GM21381 (cell line): ENCODE measurements around the gene SCAF1.
A peak's percentile ranks its signal among the peaks of the same experiment; 100 is the strongest.

ENCODE experiments used
- ATAC-seq: cut with Tn5 transposase; IDR thresholded peaks from one replicate; pipeline ENCODE4 v1.9.1; 2021; ENCODE audit warnings: mild to moderate bottlenecking, moderate library complexity; ENCODE audit not compliant: unreplicated experiment

Gene SCAF1, protein sequence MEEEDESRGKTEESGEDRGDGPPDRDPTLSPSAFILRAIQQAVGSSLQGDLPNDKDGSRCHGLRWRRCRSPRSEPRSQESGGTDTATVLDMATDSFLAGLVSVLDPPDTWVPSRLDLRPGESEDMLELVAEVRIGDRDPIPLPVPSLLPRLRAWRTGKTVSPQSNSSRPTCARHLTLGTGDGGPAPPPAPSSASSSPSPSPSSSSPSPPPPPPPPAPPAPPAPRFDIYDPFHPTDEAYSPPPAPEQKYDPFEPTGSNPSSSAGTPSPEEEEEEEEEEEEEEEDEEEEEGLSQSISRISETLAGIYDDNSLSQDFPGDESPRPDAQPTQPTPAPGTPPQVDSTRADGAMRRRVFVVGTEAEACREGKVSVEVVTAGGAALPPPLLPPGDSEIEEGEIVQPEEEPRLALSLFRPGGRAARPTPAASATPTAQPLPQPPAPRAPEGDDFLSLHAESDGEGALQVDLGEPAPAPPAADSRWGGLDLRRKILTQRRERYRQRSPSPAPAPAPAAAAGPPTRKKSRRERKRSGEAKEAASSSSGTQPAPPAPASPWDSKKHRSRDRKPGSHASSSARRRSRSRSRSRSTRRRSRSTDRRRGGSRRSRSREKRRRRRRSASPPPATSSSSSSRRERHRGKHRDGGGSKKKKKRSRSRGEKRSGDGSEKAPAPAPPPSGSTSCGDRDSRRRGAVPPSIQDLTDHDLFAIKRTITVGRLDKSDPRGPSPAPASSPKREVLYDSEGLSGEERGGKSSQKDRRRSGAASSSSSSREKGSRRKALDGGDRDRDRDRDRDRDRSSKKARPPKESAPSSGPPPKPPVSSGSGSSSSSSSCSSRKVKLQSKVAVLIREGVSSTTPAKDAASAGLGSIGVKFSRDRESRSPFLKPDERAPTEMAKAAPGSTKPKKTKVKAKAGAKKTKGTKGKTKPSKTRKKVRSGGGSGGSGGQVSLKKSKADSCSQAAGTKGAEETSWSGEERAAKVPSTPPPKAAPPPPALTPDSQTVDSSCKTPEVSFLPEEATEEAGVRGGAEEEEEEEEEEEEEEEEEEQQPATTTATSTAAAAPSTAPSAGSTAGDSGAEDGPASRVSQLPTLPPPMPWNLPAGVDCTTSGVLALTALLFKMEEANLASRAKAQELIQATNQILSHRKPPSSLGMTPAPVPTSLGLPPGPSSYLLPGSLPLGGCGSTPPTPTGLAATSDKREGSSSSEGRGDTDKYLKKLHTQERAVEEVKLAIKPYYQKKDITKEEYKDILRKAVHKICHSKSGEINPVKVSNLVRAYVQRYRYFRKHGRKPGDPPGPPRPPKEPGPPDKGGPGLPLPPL

GRCh38 chr19:49641688-49642491 lies at the start of gene SCAF1:
Gene SCAF1 (plus strand): TSS chr19:49642209. CDS start chr19:49645027, 2,818 bp downstream.
- ATAC-seq: peak; percentile 63

GRCh38 chr19:49592486-49593232 lies 49.4 kb upstream of the SCAF1 start:
- no peak for ATAC-seq

- ATAC-seq: peak; percentile 48
Measured at GRCh38 chr19:49593233-49594113, 48.5 kb upstream of the SCAF1 start.

- ATAC-seq: no peak
Measured at GRCh38 chr19:49594157-49594992, 47.6 kb upstream of the SCAF1 start.

DNA sequence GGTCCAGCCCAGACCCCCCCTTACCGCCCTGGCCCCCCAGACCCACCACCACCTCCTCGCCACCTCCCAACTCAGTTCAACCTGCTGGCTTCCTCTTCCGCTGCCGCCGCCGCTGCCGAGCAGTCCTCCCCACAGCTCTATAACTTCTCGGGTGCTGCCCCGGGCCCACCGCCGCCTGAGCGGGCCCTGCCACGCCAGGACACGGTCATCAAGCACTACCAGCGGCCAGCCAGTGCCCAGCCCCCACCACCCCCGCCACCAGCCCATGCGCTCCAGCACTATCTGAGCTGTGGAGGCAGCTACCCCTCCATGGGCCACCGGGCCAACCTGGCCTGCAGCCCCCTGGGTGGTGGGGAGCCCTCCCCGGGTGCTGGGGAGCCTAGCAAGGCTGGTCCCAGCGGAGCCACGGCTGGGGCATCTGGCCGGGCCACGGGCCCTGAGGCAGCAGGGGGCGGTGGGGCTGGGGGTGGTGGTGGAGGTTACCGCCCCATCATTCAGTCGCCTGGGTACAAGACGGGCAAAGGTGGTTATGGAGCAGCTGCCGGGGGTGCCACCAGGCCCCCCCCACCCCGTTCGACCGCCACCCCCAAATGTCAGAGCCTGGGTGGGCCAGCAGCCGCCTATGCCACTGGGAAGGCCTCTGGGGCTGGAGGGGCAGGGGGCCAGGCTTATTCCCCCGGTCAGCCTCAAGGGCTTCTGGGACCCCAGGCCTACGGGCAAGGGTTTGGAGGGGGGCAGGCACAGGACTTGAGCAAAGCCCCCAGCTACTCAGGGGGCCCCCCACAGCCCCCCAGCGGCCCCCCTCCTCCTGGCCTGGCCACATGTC lies 46.8 kb upstream of the SCAF1 start:
- ATAC-seq: no peak

DNA sequence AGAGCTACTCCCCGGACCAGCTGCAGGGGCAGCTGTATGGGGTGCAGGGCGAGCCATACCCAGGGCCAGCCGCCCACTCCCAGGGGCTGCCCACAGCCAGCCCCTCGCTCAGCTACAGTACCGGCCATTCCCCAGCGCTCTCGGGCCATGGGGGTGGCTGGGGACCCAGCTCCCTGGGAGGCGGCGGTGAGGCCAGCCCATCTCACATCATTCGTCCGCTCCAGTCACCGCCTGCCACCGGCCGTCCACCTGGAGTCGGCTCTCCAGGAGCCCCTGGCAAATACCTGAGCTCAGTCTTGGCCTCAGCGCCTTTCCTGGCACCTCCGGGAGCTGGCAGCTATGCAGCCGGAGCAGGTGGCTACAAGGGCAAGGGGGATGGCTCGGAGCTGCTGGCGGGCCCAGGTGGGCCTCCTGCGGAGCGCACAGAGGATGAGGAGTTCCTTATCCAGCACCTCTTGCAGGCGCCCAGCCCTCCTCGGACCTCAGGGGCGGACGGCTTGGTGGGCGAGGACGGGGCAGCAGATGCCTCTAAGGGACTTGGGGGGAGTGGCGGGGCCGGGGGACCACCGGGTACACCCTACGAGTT lies 46.1 kb upstream of the SCAF1 start:
- ATAC-seq: no peak

DNA sequence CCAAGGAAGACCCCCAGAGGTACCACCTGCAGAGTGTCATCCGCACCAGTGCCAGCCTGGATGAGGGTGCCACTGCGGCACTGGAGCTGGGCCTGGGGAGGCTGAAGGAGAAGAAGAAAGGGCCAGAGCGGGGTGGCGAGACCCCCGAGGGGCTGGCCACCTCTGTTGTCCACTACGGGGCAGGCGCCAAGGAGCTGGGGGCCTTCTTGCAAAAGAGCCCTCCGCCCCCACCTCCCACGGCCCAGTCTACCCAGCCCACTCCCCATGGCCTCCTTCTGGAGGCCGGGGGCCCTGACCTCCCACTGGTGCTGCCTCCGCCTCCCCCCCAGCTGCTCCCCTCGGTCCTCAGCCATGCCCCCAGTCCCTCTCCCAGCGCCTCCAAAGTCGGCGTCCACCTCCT lies 45.6 kb upstream of the SCAF1 start:
- no peak for ATAC-seq

DNA sequence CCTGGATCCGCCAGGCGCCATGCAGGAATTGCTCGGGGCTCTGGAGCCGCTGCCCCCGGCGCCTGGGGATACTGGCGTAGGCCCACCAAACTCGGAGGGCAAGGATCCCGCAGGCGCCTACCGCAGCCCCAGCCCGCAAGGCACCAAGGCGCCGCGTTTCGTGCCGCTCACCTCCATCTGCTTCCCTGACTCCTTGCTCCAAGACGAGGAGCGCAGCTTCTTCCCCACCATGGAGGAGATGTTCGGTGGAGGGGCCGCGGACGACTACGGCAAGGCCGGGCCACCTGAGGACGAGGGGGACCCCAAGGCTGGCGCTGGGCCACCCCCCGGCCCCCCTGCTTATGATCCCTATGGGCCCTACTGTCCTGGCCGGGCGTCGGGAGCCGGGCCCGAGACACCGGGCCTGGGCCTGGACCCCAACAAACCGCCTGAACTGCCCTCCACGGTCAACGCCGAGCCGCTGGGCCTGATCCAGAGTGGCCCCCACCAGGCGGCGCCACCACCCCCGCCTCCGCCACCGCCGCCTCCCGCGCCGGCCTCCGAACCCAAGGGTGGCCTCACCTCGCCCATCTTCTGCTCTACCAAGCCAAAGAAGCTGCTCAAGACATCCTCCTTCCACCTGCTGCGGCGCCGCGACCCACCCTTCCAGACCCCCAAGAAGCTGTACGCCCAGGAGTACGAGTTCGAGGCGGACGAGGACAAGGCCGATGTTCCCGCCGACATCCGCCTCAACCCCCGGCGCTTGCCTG lies 44.9 kb upstream of the SCAF1 start:
- ATAC-seq: no peak

DNA sequence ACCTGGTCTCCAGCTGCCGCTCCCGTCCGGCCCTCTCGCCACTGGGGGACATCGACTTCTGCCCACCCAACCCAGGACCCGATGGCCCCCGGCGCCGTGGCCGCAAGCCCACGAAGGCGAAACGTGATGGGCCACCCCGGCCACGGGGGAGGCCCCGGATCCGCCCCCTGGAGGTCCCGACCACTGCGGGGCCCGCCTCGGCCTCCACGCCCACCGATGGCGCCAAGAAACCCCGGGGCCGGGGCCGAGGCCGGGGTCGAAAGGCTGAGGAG lies 44.4 kb upstream of the SCAF1 start:
- no peak for ATAC-seq

- ATAC-seq: no peak
Measured at GRCh38 chr19:49599378-49600295, 42.4 kb upstream of the SCAF1 start.

DNA sequence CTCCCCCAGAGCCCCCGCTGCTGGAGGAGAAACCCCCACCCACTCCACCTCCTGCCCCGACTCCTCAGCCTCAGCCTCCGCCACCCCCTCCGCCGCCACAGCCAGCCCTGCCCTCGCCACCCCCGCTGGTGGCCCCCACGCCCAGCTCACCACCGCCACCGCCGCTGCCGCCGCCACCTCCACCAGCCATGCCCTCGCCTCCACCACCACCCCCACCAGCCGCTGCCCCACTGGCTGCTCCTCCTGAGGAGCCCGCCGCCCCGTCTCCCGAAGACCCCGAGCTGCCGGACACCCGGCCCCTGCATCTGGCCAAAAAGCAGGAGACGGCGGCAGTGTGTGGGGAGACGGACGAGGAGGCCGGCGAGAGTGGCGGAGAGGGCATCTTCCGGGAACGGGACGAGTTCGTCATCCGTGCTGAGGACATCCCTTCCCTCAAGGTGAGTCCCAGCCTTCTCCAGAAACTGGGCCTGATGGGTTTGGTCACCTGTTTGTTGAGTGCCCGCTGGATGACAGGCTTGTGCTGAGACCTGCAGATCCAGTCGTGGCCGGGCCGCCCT lies 40.4 kb upstream of the SCAF1 start:
- no peak for ATAC-seq

DNA sequence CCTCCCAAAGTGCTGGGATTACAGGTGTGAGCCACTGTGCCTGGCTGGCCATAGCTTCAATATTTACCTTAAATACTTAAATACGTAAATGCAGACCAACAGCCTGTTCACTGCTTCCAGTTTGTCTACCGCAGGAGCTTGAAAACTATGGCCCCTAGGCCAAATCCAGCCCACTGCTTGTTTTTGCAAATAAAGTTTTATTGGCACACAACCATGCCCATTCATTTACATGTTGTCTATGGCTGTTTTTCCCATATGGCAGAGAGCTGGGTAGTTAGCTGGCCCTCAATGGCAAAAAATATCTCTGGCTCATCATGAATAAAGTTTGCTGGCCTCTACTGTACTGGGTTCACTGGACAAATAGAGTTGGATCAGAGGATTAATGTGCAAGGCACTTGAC lies 39.2 kb upstream of the SCAF1 start:
- no peak for ATAC-seq

- no peak for ATAC-seq
Measured at GRCh38 chr19:49605605-49606004, 36.4 kb upstream of the SCAF1 start.

- ATAC-seq: no peak
Measured at GRCh38 chr19:49609499-49610092, 32.4 kb upstream of the SCAF1 start.
